HCT116 (cell line): ENCODE data around the gene FBXL17. TPM values are rescaled to one million over a fixed set of nuclear protein-coding genes. Genes with fewer than 3 reads are reported as not detected.

Experiments
- ATAC-seq: fragments of 200-7000 bp; cut with Tn5 transposase; 2 replicates; pipeline ENCODE4 v1.9.1; 2020; ENCODE audit warnings: mild to moderate bottlenecking, moderate library complexity
- BruUV-seq: library from RNA; stranded (reverse); fragments of 400-500 nt; replicated peaks from 2 replicates; lab custom pipeline; 2021; lab: Mats Ljungman, UMichigan
- CTCF ChIA-PET: fragments of 300-600 bp; sonication (Branson Sonifier 250); formaldehyde crosslinking; loops from one replicate; lab custom pipeline; 2021; ENCODE audit warnings: antibody characterized with exemption; lab: Charles Lee
- POLR2A ChIA-PET: fragments of 300-600, 350-600 bp; sonication (Branson Sonifier 250); formaldehyde crosslinking; loops from one replicate; lab custom pipeline; 2021; ENCODE audit warnings: antibody characterized with exemption; lab: Charles Lee
- RAD21 ChIA-PET, 2 experiments: fragments of 300-600 bp; sonication (Branson Sonifier 250); formaldehyde crosslinking; loops; one replicate each; lab custom pipeline; 2023; ENCODE audit warnings: low total read pairs in 2 of 2; ENCODE audit not compliant: uncharacterized antibody in 2 of 2, unreplicated experiment in 2 of 2, low non-redundant PET in 1 of 2; lab: Charles Lee
- DNase-seq: peaks from one replicate; pipeline ENCODE4 v3.0.0-alpha.2; 2010; ENCODE audit warnings: low read depth, low spot score
- H2AFZ ChIP-seq: fragments of 200-600 bp; shearing (Covaris generic), sonication (generic); 2 replicates; pipeline ENCODE4 v1.6.1; 2017; ENCODE audit warnings: low read depth, mixed run types, mixed read lengths, antibody characterized with exemption, low read length; ENCODE audit not compliant: poor library complexity, severe bottlenecking
- H3K27ac ChIP-seq: 2 replicates; pipeline ENCODE4 v1.5.1; 2012; ENCODE audit warnings: low read depth, low read length
- H3K27me3 ChIP-seq: fragments of 200-600 bp; sonication (generic); 2 replicates; pipeline ENCODE4 v1.6.1; 2016; ENCODE audit warnings: mixed run types, low read length, mixed read lengths; ENCODE audit not compliant: insufficient read depth
- H3K36me3 ChIP-seq, 2 experiments: fragments of 200-500 bp in 1 of 2; fragments of 200-600 bp in 1 of 2; sonication (Bioruptor generic) in 1 of 2; sonication (generic) in 1 of 2; 2 replicates each; pipeline versions ENCODE4 v1.5.1 to v1.6.1; 2014 to 2016; ENCODE audit warnings: low read length in 2 of 2, inconsistent platforms in 1 of 2, mixed read lengths in 1 of 2, mixed run types in 1 of 2; ENCODE audit not compliant: insufficient read depth in 2 of 2, control insufficient read depth in 1 of 2
- H3K4me1 ChIP-seq, 2 experiments: fragments of 200-600 bp in 1 of 2; sonication (generic) in 1 of 2; 2 replicates each; pipeline versions ENCODE4 v1.5.1 to v1.6.1; 2012 to 2017; ENCODE audit warnings: low read length in 2 of 2, inconsistent platforms in 1 of 2, mild to moderate bottlenecking in 1 of 2, mixed read lengths in 1 of 2, mixed run types in 1 of 2, moderate library complexity in 1 of 2; ENCODE audit not compliant: insufficient read depth in 2 of 2, control insufficient read depth in 1 of 2
- H3K4me2 ChIP-seq: fragments of 200-600 bp; sonication (generic); 2 replicates; pipeline ENCODE4 v1.6.1; 2017; ENCODE audit warnings: mixed run types, low read length, mixed read lengths
- H3K4me3 ChIP-seq, 2 experiments: fragments of 200-600 bp in 1 of 2; sonication (generic) in 1 of 2; replicated peaks in 1 of 2; 2 replicates each; pipeline ENCODE4 v1.5.1; 2011 to 2016; ENCODE audit warnings: low read length in 2 of 2, control low read depth in 1 of 2, low read depth in 1 of 2, mild to moderate bottlenecking in 1 of 2, mixed read lengths in 1 of 2, mixed run types in 1 of 2
- H3K79me2 ChIP-seq: fragments of 200-600 bp; sonication (generic); 2 replicates; pipeline ENCODE4 v1.6.1; 2017; ENCODE audit warnings: mild to moderate bottlenecking, mixed run types, low read length, moderate library complexity, mixed read lengths; ENCODE audit not compliant: insufficient read depth
- H3K9ac ChIP-seq: fragments of 200-600 bp; sonication (generic); 2 replicates; pipeline ENCODE4 v1.6.1; 2016; ENCODE audit warnings: low read length, mixed read lengths
- H3K9me2 ChIP-seq: fragments of 200-600 bp; sonication (generic), shearing (Covaris generic); 2 replicates; pipeline ENCODE4 v1.6.1; 2017; ENCODE audit warnings: mixed run types, mild to moderate bottlenecking, moderate library complexity; ENCODE audit not compliant: insufficient read depth
- H3K9me3 ChIP-seq, 2 experiments: fragments of 200-500 bp in 1 of 2; fragments of 200-600 bp in 1 of 2; sonication (Bioruptor generic) in 1 of 2; sonication (generic) in 1 of 2; 2 replicates each; pipeline ENCODE4 v1.6.1; 2014 to 2017; ENCODE audit warnings: low read length in 2 of 2, mixed read lengths in 2 of 2, inconsistent platforms in 1 of 2, low read depth in 1 of 2, mild to moderate bottlenecking in 1 of 2, mixed run types in 1 of 2, moderate library complexity in 1 of 2; ENCODE audit not compliant: control insufficient read depth in 1 of 2, insufficient read depth in 1 of 2
- H4K20me1 ChIP-seq: fragments of 200-600 bp; sonication (generic), shearing (Covaris generic); 2 replicates; pipeline ENCODE4 v1.6.1; 2017; ENCODE audit warnings: mixed run types, mild to moderate bottlenecking, moderate library complexity; ENCODE audit not compliant: insufficient read depth
- CEBPB ChIP-seq: IDR thresholded peaks from 2 replicates; pipeline ENCODE4 v1.6.1; 2012; ENCODE audit warnings: low read depth
- CTCF ChIP-seq, 3 experiments: fragments of 200-600 bp in 1 of 3; sonication (generic) in 1 of 3; IDR thresholded peaks in 2 of 3; conservative IDR thresholded peaks in 1 of 3; 2 replicates each; pipeline ENCODE4 v1.5.1; 2012 to 2017; ENCODE audit warnings: low read depth in 2 of 3, low read length in 2 of 3, antibody characterized with exemption in 1 of 3, borderline replicate concordance in 1 of 3, control low read depth in 1 of 3, mild to moderate bottlenecking in 1 of 3, mixed read lengths in 1 of 3, mixed run types in 1 of 3, moderate library complexity in 1 of 3; ENCODE audit not compliant: insufficient read depth in 1 of 3
- EZH2 ChIP-seq: fragments of 200-600 bp; sonication (generic); IDR thresholded peaks from 2 replicates; pipeline ENCODE4 v1.6.1; 2017; ENCODE audit warnings: antibody characterized with exemption, mixed run types
- EZH2phosphoT487 ChIP-seq: fragments of 200-600 bp; IDR thresholded peaks from 2 replicates; pipeline ENCODE4 v1.6.1; 2018; ENCODE audit warnings: antibody characterized with exemption, borderline replicate concordance
- JUND ChIP-seq: IDR thresholded peaks from 2 replicates; pipeline ENCODE4 v1.6.1; 2012
- SP1 ChIP-seq: IDR thresholded peaks from 2 replicates; pipeline ENCODE4 v1.6.1; 2012; ENCODE audit warnings: low read depth
- SRF ChIP-seq: IDR thresholded peaks from 2 replicates; pipeline ENCODE4 v1.6.1; 2012; ENCODE audit warnings: low read depth
- TCF7L2 ChIP-seq: IDR thresholded peaks from 2 replicates; pipeline ENCODE4 v1.7.0; 2011; ENCODE audit warnings: borderline replicate concordance, inconsistent platforms; ENCODE audit not compliant: insufficient read depth, insufficient read length; ENCODE audit errors: extremely low read depth
- YY1 ChIP-seq: IDR thresholded peaks from 2 replicates; pipeline ENCODE4 v1.6.1; 2011; ENCODE audit warnings: low read length, low read depth, moderate library complexity, mild to moderate bottlenecking; ENCODE audit not compliant: insufficient replicate concordance; ENCODE audit errors: extremely low read depth
- intact Hi-C: fragments of 100-400 bp; cut with micrococcal nuclease; formaldehyde crosslinking; loops from 2 replicates; pipeline ENCODE4 v1.10.0; 2022
- total RNA-seq: library from RNA; stranded (reverse); gene quantifications from one replicate; pipeline ENCODE4 v1.2.1, GENCODE V29; 2021; ENCODE audit not compliant: unreplicated experiment

Gene FBXL17
- total RNA-seq, 1 experiment from 2014 or later = 9.4 TPM

- TF ChIP-seq EZH2 (no peak), SP1 (no peak), CTCF (IDR thresholded peaks at IDR 0.05 in 2 of 3, conservative IDR thresholded peaks at IDR 0.05 in 1 of 3; ENCODE audit: borderline replicate concordance in 1 of 3, insufficient read depth in 1 of 3, low read depth in 2 of 3, low read length in 2 of 3) (no peak), SRF (no peak), EZH2phosphoT487 (no peak), JUND (no peak), YY1 (no peak)
Measured at GRCh38 chr5:107990881-107991810, 390.8 kb downstream of the FBXL17 start (continued).

GRCh38 chr5:107985144-107985543 lies 396.8 kb downstream of the FBXL17 start:
- POLR2A ChIA-PET = no interaction called here
- intact Hi-C loops = no loop called here
- DNase-seq = peak; percentile 3

More at GRCh38 chr5:107985144-107985543, 396.8 kb downstream of the FBXL17 start:
- H3K27ac ChIP-seq = no peak overlapping the region
- TF ChIP-seq CEBPB = no peak
- peak; percentile 62 for TF ChIP-seq TCF7L2
- no TSS peak for BruUV-seq
- H3K4me1 ChIP-seq = peaks cover 0 to 6% of the 10 kb centered on the region in 2 experiments; a peak in 2 of 4 replicates
- H3K9ac ChIP-seq = no peak overlapping the region
- H3K4me2 ChIP-seq = no peak overlapping the region
- no peaks in the 10 kb centered on the region for H4K20me1 ChIP-seq
- H2AFZ ChIP-seq = no peak overlapping the region
- ChIA-PET CTCF (no interaction called here), RAD21 (no interaction called here)
- no peaks in the 10 kb centered on the region for H3K9me3 ChIP-seq
- no peaks in the 10 kb centered on the region for H3K79me2 ChIP-seq
- no peak for ATAC-seq
- no peak overlapping the region for H3K4me3 ChIP-seq
- H3K9me2 ChIP-seq = no peaks in the 10 kb centered on the region
- no peaks in the 10 kb centered on the region for H3K27me3 ChIP-seq
- no peaks in the 10 kb centered on the region for H3K36me3 ChIP-seq
